Motor neuron (in vitro differentiated cells): ENCODE measurements around the gene MSLN. TPM values are rescaled to one million over a fixed set of nuclear protein-coding genes. Genes with fewer than 3 reads are reported as not detected.

ENCODE experiments used
- ATAC-seq, 8 experiments: fragments of 200-7000 bp; cut with Tn5 transposase; replicated peaks in 6 of 8; 2 replicates each; pipeline ENCODE4 v1.8.0; 2021; ENCODE audit warnings: mild to moderate bottlenecking in 8 of 8, moderate library complexity in 8 of 8
- H3K27ac ChIP-seq, 2 donors: fragments of 250-450 bp; sonication (Bioruptor Pico); 2 replicates each; pipeline ENCODE4 v1.9.0; 2021; ENCODE audit warnings: antibody characterized with exemption in 2 of 2, mild to moderate bottlenecking in 2 of 2, moderate library complexity in 1 of 2
- H3K4me1 ChIP-seq, 2 donors: fragments of 250-450 bp; sonication (Bioruptor Pico); replicated peaks in 1 of 2; 2 replicates each; pipeline ENCODE4 v1.6.1; 2021; ENCODE audit warnings: antibody characterized with exemption in 2 of 2, mild to moderate bottlenecking in 2 of 2, moderate library complexity in 1 of 2
- H3K4me3 ChIP-seq, 5 donors: fragments of 250-450 bp; sonication (Bioruptor Pico); 2 replicates each; pipeline ENCODE4 v1.9.0; 2021; ENCODE audit warnings: antibody characterized with exemption in 5 of 5, mild to moderate bottlenecking in 5 of 5, moderate library complexity in 4 of 5
- WGBS, 10 experiments: fragments of 450-650 bp; shearing (Covaris generic); methylation state at CpG; one replicate each; pipeline ENCODE4 v1.0.0; 2022; 5-methylcytosine and 5-hydroxymethylcytosine counted together
- in situ Hi-C, 9 experiments: fragments of 400-800 bp; cut with MboI; loops; one replicate each; pipeline ENCODE4 v1.15.0; 2021; ENCODE audit warnings: low sequenced_read_pairs in 9 of 9, low pct_unique_long_range_greater_than_20kb in 2 of 9; ENCODE audit not compliant: unreplicated experiment in 9 of 9
- total RNA-seq, 8 experiments: library from RNA; unstranded; fragments of 300-600 nt; gene quantifications; 2 replicates each; pipeline versions ENCODE4 v1.2.3 to v1.2.4, GENCODE V29; 2022

Gene MSLN
- total RNA-seq, 8 experiments from 2014 or later, result 0.23 to 0.63 (median 0.43) TPM; not detected in 5

DNA sequence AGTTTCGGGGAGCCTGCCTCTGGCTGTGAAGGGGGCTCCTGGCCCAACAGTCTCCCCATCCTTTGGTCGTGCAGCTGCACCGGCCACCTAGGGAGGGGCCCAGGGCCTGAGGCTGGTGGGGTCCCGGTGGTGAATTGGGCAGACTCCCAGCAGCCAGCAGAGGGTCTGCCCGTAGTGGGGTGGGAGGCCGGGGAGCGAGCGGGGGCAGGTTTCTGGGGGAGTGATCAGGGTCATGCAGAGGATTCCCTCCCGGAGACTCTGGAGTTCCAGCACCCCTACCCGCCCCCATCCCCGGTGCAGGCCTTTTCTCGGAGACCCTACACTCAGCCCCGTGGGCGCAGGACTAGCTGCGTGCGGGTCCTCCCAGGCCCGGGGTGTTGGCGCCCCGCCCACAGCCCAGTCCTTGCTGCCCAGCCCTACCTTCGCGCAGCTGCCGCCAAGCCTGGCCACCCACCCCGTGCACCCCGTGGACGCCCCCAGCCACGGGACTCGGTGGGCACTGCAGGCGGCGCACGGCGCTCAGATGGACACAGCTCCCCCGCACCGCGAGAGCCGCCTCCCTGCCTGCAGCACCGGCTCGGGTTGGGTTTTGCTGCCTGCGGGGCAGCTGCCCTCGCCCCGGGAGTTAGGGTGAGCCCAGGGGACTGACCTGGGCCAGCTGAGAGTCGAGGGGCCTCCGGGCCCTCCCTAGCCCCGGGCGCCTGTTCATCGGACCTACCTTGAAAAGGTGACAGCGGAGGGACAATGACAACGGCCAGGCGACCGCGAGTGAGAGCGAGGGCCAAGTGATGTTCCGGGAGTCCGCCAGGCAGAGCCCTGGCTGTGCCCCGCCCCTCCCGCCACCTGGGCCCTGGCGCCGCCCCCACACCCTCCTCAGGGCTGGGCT lies 39.7 kb downstream of the MSLN start, which contains the start of gene GNG13:
Gene GNG13 (minus strand): TSS at position 787 of the 886 bp plus-strand sequence. CDS start 1,657 bp downstream, outside the sequence.
- H3K4me3 ChIP-seq, result peak within 1 kb of the TSS in 2 of 5 donors; percentile 5 to 11
- H3K27ac ChIP-seq, result no peak within 1 kb of the TSS
- 0 to 4% methylated on average over 5 to 9 of the region's 57 CpGs; no CpG with 5 or more reads in 8 of the 10 experiments for WGBS, 10 experiments
- ATAC-seq, result peak; percentile 44 to 60 (median 50)
- in situ Hi-C loops, result loop anchor here in 5 of 9 experiments (25.0 kb wide), 1 partner anchor 262 kb away; the partner anchor contains the start of gene SSTR5 (in 5 of the 5)
- H3K4me1 ChIP-seq, result peaks cover 10 to 15% of the 10 kb centered on the region in 2 donors

DNA sequence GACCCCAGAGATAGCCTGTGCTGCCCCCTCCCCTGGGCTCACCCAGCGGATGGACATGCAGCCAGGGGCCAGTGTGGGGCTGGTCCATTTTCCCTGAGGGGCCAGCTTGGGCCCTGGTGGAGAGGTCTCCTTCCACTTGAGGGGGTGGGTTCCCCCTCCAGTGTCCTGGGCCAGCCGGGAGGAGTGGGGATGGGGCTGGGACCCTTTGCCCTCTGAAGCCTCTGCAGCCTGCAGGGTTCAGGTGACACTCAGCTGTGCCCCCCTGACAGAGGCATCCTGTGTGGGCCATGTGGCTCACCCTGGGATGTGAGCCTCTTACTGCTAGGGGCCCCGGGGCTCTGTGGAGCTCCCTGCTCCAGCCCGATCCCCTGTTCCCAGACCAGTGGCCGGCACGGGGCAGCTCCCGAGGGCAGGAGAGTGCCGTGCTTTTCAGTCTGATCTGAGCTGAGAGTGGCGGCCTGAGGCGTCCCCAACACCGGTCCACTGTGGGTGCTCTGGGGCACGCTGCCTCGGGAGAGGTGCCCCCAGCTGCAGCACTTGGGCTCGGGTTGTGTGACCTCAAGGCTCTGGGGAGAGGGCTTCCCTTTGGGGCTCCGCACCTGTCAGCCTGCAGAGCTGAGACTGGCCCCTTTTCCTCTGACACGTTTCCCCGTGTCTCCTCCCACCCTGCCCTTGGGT lies 40.4 kb downstream of the MSLN start:
- WGBS, 10 experiments, result 0% methylated on average over 1 of the region's 17 CpGs; no CpG with 5 or more reads in 9 of the 10 experiments
- in situ Hi-C loops, result loop anchor here in 5 of 9 experiments (25.0 kb wide), 1 partner anchor 261 kb away; the partner anchor contains the start of gene SSTR5 (in 5 of the 5)
- peak in 6 of 8 experiments; percentile 5 to 35 (median 10) for ATAC-seq
- no peak overlapping the region for H3K27ac ChIP-seq
- H3K4me3 ChIP-seq, result no peak overlapping the region
- peaks cover 10 to 15% of the 10 kb centered on the region in 2 donors for H3K4me1 ChIP-seq

DNA sequence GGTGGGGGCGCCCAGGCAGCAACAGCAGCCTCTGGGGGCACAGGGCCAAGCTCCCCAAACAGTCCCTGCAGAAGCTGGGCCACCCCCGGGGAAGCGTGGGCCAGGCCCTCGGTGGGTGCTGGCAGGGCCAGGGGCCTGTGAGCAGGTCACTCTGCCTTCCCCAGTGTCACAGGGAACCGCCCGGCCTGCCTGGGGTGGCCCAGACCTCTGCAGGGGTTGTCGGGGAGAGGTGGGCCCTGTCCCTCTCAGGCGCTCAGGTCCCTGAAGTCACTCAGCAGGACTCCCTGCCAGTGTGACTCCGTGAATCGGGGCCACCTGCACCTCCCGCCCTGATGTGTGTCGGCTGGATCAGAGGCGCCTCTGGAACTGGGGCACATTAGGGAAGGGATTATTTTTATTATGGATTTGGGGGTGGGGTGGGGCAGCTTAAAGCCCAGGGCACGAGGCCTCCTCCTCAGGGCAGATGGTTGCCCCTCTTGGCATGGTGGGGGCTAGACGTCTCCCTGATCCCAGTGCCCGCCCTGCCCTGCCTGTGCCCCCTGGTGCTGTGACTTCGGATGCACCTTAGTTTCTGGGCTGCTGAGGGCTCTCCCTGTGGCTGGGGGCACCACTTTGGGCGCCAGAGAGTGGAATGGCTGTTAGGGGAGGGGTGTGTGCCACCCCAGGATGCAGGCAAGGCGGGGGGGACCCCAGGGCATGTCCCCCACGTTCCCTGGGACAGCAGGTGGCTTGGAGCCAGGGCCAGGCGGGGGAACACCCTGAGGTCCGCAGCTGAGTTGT lies 41.2 kb downstream of the MSLN start:
- no peak for ATAC-seq
- Histone ChIP-seq H3K4me1 (peaks cover 15 to 22% of the 10 kb centered on the region in 2 donors), H3K27ac (no peak overlapping the region), H3K4me3 (no peak overlapping the region)
- 0 to 60% methylated on average over 1 of the region's 22 CpGs; no CpG with 5 or more reads in 8 of the 10 experiments for WGBS, 10 experiments
- in situ Hi-C loops, result loop anchor here in 5 of 9 experiments (25.0 kb wide), 1 partner anchor 261 kb away; the partner anchor contains the start of gene SSTR5 (in 5 of the 5)

DNA sequence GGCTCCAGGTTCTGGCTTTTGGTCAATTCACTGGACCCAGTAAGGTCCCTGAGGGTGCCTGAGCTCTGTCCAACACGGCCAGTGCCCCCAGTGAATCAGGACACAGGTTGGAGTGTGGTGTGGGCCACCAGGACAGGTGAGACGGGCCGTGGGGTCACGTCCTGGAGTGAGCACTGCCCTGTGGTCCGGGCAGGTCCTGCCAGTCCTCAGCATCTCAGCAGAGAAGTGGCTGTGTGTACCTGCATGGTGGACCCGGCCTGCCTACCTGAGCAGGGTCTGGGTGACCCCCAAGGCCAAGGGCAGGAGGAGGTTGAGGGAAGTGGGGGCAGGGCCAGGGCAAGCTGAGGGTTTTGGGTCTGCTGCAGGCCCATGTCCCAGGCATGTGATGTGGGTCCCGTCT lies 41.9 kb downstream of the MSLN start:
- peaks cover 16 to 23% of the 10 kb centered on the region in 2 donors for H3K4me1 ChIP-seq
- H3K27ac ChIP-seq, result no peak overlapping the region
- no peak overlapping the region for H3K4me3 ChIP-seq
- in situ Hi-C loops, result loop anchor here in 5 of 9 experiments (25.0 kb wide), 1 partner anchor 260 kb away; the partner anchor contains the start of gene SSTR5 (in 5 of the 5)
- no peak for ATAC-seq
- WGBS, 10 experiments, result 60 to 70% methylated on average over 1 to 3 of the region's 7 CpGs; no CpG with 5 or more reads in 8 of the 10 experiments

DNA sequence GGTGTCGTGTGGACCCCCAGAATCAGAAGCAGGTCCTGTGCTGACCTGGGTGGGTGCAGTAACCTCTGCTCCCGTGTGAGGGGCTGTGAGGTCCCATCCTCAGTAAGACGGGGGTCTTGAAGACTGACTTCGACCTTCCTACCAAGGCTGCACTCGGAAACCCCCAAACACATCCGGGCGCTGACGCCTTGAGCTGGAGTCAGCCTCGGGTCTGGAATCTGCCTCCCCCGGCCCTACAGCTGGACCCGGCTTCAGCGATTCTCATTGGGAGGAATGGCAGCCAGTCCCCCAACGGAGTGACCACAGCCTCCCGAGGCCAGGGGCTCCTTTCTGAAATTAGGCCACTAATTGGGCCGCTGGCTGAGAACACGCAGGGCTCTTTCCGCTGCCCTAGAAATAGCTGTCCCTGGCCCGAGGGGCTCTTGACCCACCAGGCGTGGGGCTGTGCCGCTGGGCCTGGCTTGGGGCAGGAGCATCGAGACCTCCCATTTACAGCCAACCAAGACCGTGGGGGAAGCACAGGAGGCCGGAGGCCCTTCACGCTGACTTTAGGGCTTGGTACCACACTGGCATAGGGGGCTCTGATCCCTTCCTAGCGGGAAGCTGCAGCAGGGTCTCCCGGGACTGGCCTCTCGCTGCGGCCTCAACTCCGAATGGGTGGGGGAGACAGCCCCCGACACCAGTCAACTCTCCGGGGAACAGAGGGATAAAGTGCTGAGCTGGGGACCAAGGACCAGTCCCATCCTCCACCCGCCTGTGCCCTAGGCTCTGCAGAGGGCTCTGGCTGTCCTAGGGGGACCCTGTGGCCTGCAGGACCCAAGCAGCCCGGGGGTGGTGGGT lies 42.6 kb downstream of the MSLN start:
- H3K4me3 ChIP-seq, result no peak overlapping the region
- H3K27ac ChIP-seq, result no peak overlapping the region
- no peak for ATAC-seq
- 24 to 87% (median 39%) methylated on average over 2 to 7 of the region's 33 CpGs; no CpG with 5 or more reads in 6 of the 10 experiments for WGBS, 10 experiments
- in situ Hi-C loops, result loop anchor here in 5 of 9 experiments (25.0 kb wide), 1 partner anchor 259 kb away; the partner anchor contains the start of gene SSTR5 (in 5 of the 5)
- peaks cover 16 to 23% of the 10 kb centered on the region in 2 donors for H3K4me1 ChIP-seq

DNA sequence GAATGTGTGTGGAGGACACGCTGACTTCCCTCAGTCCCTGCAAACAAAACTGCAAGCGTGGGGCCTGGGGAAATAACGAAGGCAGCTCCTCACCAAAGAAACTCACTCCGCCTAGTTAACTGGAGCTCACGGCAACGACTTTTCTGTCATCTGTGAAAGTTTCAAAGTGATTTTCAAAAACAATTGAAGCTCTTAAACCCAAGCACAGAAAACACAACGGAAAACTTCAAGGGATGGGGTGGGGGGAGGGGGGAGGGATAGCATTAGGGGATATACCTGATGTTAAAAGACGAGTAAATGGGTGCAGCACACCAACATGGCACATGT lies 43.2 kb downstream of the MSLN start:
- Histone ChIP-seq H3K4me1 (peaks cover 20 to 26% of the 10 kb centered on the region in 2 donors), H3K27ac (no peak overlapping the region), H3K4me3 (no peak overlapping the region)
- in situ Hi-C loops, result loop anchor here in 5 of 9 experiments (25.0 kb wide), 1 partner anchor 259 kb away; the partner anchor contains the start of gene SSTR5 (in 5 of the 5)
- WGBS, 10 experiments, result 17 to 75% (median 40%) methylated on average over 1 to 4 of the region's 8 CpGs; no CpG with 5 or more reads in 7 of the 10 experiments
- ATAC-seq, result no peak

DNA sequence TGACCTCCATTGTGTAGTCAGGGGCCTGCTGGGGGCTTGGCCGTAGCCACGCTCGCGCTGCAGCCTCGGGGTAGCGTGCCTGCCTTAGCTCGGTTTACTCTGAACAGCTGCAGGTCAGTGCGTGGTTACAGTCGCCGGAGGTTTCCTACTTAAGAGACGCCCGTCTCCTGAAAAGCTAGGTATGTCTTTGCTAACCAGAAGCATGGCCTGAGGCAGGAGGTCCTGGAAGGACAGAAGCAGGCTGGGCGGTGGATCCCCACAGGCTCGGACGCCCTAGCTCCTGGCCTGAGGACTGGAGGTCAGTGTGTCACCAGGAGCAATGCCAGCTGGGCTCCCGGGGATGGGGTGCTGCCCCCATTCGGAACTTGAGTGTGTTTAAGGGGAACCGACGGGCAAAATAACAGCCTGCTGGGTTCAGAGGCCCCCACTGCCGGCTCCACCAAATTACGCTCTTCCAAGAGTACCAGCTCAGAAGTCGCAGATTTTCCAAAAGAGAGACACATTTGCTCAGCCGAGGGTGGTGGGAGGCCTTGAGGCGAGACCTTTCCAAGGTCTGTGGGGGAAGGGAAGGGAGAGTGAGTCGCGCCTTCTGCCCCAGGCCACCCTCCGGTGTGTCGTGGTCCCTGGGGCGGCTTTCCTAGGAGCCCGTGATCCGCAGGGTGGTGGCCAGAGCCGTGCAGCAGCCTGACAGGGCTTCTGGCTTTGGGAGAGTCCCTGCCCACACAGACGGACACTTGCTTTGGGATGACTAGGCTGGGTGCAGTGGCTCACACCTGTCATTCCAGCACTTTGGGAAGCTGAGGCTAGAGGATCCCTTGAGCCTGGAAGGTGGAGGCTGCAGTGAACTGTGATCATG lies 43.9 kb downstream of the MSLN start:
- in situ Hi-C loops, result loop anchor here in 5 of 9 experiments (25.0 kb wide), 1 partner anchor 258 kb away; the partner anchor contains the start of gene SSTR5 (in 5 of the 5)
- Histone ChIP-seq H3K27ac (no peak overlapping the region), H3K4me1 (peaks cover 23 to 26% of the 10 kb centered on the region in 2 donors), H3K4me3 (no peak overlapping the region)
- 0 to 100% (median 54%) methylated on average over 1 to 9 of the region's 33 CpGs for WGBS, 10 experiments
- no peak for ATAC-seq

DNA sequence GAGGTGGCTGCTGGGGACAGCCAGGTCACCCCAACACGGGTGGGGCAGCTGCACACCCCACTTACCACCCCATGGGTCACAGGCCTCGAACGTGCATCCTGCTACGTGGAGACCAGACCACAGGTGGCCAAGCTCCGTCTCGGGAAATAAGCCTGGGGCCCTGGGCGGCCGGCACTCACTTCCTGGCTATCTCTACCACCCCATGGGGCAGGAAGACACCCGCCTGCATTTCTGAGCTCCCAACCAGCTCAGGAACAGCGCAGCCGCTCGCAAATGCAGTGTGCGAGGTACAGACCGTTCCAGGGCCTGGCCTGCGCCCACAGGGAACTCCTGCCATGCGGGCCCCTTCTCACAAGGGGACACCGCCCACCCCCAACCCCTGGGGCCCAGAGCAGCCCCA lies 44.9 kb downstream of the MSLN start:
- no peak for ATAC-seq
- H3K4me1 ChIP-seq, result peaks cover 16% of the 10 kb centered on the region in 2 donors
- no peak overlapping the region for H3K27ac ChIP-seq
- WGBS, 10 experiments, result no CpG with 5 or more reads among the region's 17 CpGs
- no peak overlapping the region for H3K4me3 ChIP-seq
- in situ Hi-C loops, result loop anchor here in 5 of 9 experiments (25.0 kb wide), 1 partner anchor 257 kb away; the partner anchor contains the start of gene SSTR5 (in 5 of the 5)

DNA sequence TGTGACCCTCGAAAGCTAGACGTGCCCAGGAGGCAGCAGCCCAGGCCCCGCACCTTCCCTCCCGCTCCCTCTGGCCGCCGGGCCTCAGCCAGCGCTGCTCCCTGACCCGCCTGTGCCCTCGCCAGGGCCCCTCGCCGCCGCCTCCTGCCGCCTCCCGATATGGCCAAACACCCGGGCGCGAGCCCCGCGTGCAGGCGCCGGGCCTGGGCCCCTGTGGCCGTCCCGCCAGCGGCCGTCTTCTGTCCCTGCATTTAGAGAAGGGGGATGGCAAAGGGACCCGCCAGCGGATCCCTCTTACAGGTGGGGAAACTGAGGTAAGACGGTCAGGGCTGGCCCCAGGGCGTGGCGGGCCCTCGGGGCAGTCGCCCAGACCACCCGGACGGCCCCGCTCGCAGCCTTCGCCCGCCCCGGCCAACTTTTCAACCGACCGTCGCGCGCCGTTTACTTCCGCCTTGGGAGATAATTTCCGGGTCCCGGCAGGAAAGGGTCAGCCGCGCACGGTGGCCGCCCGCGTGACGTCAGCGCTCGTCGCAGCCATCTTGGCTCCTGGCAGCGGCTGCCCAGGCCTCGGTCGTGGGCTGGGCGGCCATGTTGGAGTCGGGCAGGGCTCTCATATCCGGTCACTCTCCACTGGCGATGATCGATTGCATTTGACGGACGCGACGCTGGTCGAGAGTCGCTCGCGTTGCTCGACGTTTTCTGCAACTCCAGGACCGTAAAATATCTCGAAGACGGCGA lies 47.0 kb downstream of the MSLN start:
- Histone ChIP-seq H3K27ac (peak overlapping the region; percentile 83 to 97), H3K4me1 (peaks cover 12% of the 10 kb centered on the region in 2 donors), H3K4me3 (peak overlapping the region; percentile 65 to 95 (median 79))
- WGBS, 10 experiments, result 0 to 60% (median 0%) methylated on average over 2 to 12 of the region's 80 CpGs; no CpG with 5 or more reads in 4 of the 10 experiments
- peak; percentile 91 to 97 (median 95) for ATAC-seq
- in situ Hi-C loops, result loop anchor here in 5 of 9 experiments (25.0 kb wide), 1 partner anchor 255 kb away; the partner anchor contains the start of gene SSTR5 (in 5 of the 5)

DNA sequence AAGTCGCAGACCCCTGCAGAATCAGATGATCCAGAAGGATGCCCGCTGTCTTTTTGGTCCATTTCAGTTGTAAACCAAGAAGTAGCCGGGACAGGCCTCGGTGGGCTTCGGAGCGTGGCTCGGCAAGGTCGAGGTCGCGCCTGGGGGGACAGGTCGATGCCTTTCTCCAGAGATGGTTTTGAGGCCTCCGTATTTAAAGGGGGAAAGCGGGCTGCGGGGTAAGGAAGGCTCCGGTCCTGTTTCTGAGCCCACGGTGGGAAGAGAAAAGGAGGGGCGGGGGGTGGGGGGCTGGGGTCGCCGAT lies 47.5 kb downstream of the MSLN start:
- peak in 1 of 8 experiments; percentile 1 for ATAC-seq
- Histone ChIP-seq H3K4me3 (peak overlapping the region; percentile 65 to 95 (median 79)), H3K27ac (peak overlapping the region; percentile 75 to 83), H3K4me1 (peaks cover 12% of the 10 kb centered on the region in 2 donors)
- in situ Hi-C loops, result loop anchor here in 5 of 9 experiments (25.0 kb wide), 1 partner anchor 254 kb away; the partner anchor contains the start of gene SSTR5 (in 5 of the 5)
- 0 to 67% (median 16%) methylated on average over 1 to 5 of the region's 19 CpGs; no CpG with 5 or more reads in 5 of the 10 experiments for WGBS, 10 experiments
